Smooth muscle cell of the coronary artery (primary cell): ENCODE data around the gene ZBTB16. TPM values are rescaled to one million over a fixed set of nuclear protein-coding genes. Genes with fewer than 3 reads are reported as not detected.

Source experiments
- total RNA-seq: library from RNA; depleted of rRNA; stranded (reverse); fragments of >200 nt; gene quantifications from 2 replicates; pipeline ENCODE4 v1.2.3, GENCODE V29; 2014; ENCODE audit warnings: low replicate concordance

The ZBTB16 gene
- 0.12 TPM in 1 of 2 replicates, not detected in the other for total RNA-seq

GRCh38 chr11:114059278-114059983 lies at the start of gene ZBTB16:
TSS of gene ZBTB16 (plus strand) at chr11:114059711. CDS start at chr11:114063301, 3,590 bp downstream.

GRCh38 chr11:114295676-114296604 lies 236.4 kb downstream of the ZBTB16 start, which contains the start of gene NNMT:
TSS of gene NNMT (plus strand) at chr11:114296399. CDS start at chr11:114296557, 158 bp downstream.

Other genes starting within 250 kb of the ZBTB16 start
- gene USP28, start 184.1 kb upstream of the ZBTB16 start, total RNA-seq: 22.5 and 23.4 TPM in 2 replicates
- gene HTR3B, start 154.9 kb upstream of the ZBTB16 start, total RNA-seq: not detected in 2 replicates
- not detected in 2 replicates for gene HTR3A, start 84.6 kb upstream of the ZBTB16 start, total RNA-seq
- gene NNMT, start 236.7 kb downstream of the ZBTB16 start, total RNA-seq: 782 and 1,011 TPM in 2 replicates